ENCODE data around the gene LPCAT3.

Gene LPCAT3

DNA sequence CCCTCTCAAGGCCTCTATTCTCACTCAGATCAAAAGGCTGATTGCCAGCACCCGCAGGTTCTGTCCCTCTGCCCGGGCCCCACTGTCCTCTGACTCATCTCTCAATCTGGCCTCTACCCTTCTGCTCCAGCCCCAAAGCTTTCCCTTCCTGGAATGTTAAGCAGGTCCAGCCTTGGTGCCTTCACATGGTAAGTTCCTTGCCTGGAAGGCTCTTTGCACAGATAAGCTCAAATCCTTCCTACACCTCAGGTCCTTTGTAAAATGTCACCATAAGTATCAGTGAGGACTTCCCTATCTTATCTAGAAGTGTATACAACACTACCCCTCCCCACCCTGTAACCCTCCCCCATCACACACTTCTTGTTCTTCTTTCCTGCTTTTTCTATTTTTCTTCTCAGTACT is 22.2 kb downstream of the LPCAT3 start:
- POLR2A ChIA-PET: no interaction called here

DNA sequence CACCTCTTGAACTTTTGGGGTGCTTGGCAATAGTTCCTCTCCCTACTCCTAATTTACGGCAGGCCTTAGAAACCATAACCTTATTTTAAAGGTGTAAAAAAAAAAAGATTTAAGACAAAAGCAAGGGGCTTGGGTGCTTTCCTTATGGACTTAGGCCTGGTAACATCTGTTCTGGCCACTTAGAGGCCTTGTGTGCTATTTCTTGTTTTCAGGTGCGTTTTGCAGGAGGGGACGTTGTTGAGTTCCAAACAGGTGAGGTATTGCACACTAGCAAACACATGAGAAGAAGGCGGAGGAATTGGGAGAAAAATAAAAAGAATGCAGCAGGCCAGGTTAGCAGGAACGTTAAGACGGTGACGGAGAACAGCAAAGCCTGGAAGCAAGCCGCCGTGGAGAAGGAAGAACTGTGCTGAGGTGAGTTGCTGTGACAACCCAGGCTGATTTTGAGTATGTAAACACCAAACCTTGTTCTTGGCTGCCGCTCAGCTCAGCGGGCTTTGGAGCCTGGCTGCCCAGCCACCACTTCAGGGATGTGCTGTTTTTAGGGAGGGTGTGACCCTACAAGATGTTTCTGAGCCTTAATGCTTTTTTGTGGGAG is 30.2 kb downstream of the LPCAT3 start:
- ChIA-PET POLR2A (no interaction called here), CTCF (no interaction called here)
- DNase-seq (ENCODE audit: extremely low spot score): no peak
- TF ChIP-seq CTCF (IDR thresholded peaks at IDR 0.05; ENCODE audit: control extremely low read depth, extremely low read depth, low read depth, missing control alignments): no peak

More for the DNA sequence above, 22.2 kb downstream of the LPCAT3 start:
- CTCF ChIA-PET: interaction anchor here (2.0 kb wide), 1 partner anchor 22 kb away, joined by 7 read pairs; the partner anchor contains the start of gene LPCAT3
- no peak for TF ChIP-seq CTCF (IDR thresholded peaks at IDR 0.05; ENCODE audit: control extremely low read depth, extremely low read depth, low read depth, missing control alignments)
- no peak for DNase-seq (ENCODE audit: extremely low spot score)

- POLR2A ChIA-PET: no interaction called here
- CTCF ChIA-PET: interaction anchor here (1.5 to 1.7 kb wide), 2 partner anchors 8 to 18 kb away, joined by 3 to 7 read pairs; no protein-coding TSS in a partner anchor
- no peak for DNase-seq (ENCODE audit: extremely low spot score)
- no peak for TF ChIP-seq CTCF (IDR thresholded peaks at IDR 0.05; ENCODE audit: control extremely low read depth, extremely low read depth, low read depth, missing control alignments)
These were observed 35.7 kb downstream of the LPCAT3 start for GRCh38 chr12:6982532-6982931.

GRCh38 chr12:6981152-6982052 is 36.9 kb downstream of the LPCAT3 start:
- CTCF ChIA-PET: interaction anchor here (1.2 kb wide), 1 partner anchor 224 kb away, joined by 3 read pairs; no protein-coding TSS in a partner anchor
- DNase-seq (ENCODE audit: extremely low spot score): no peak
- POLR2A ChIA-PET: no interaction called here
- TF ChIP-seq CTCF (IDR thresholded peaks at IDR 0.05; ENCODE audit: control extremely low read depth, extremely low read depth, low read depth, missing control alignments): no peak

DNA sequence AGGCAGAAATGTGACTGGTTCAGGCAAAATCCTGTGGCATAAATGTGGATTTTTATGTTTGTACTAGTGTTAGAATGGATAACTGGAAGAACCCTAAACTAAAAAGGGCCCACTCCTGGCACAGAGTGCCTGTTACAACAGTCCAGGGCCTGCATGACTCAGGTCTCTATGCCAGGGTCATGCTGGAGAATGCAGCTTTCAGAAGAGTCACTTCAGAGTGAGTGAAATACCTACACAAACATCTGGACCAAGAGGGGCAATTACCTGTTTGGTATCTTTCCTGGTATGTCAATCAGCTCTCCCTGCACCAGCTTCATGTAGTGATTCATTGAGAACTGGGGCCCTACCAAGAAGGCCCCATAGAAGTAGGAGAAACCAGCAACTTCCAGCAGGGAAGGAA is 37.5 kb downstream of the LPCAT3 start:
- TF ChIP-seq CTCF (IDR thresholded peaks at IDR 0.05; ENCODE audit: control extremely low read depth, extremely low read depth, low read depth, missing control alignments): no peak
- ChIA-PET CTCF (interaction anchor here (1.2 kb wide), 1 partner anchor 225 kb away, joined by 3 read pairs; no protein-coding TSS in a partner anchor), POLR2A (no interaction called here)
- DNase-seq (ENCODE audit: extremely low spot score): no peak

DNA sequence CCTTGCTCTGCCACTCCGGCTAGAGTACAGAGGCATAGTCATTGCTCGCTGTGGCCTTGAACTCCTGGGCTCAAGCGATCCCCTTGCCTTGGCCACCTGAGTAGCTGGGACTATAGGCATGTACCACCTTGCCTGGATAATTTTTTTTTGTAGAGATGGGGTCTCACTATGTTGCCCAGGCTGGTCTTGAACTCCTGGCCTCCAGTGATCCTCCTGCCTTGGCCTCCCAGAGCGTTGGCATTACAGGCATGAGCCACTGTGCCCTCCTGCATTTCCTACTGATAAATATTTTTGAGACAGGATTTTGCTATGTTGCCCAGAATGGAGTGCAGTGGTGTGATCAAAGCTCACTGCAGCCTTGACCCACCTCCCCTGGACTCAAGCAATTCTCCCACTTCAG is 38.2 kb downstream of the LPCAT3 start:
- DNase-seq (ENCODE audit: extremely low spot score): no peak
- POLR2A ChIA-PET: interaction anchor here (0.7 kb wide), 1 partner anchor 81 kb away, joined by 11 read pairs; no protein-coding TSS in a partner anchor
- CTCF ChIA-PET: interaction anchor here (1.2 kb wide), 1 partner anchor 225 kb away, joined by 3 read pairs; no protein-coding TSS in a partner anchor
- no peak for TF ChIP-seq CTCF (IDR thresholded peaks at IDR 0.05; ENCODE audit: control extremely low read depth, extremely low read depth, low read depth, missing control alignments)

All from GM10248 (cell line).